RWPE1 (cell line): Measurements from ENCODE around the gene GLYR1.
A peak's percentile ranks its signal among the peaks of the same experiment; 100 is the strongest.

Source experiments
- CTCF ChIA-PET: fragments of 350-600 bp; sonication (Branson Sonifier 250); formaldehyde crosslinking; extraction: SDS; loops from one replicate; lab custom pipeline; 2021; lab: Yijun Ruan, JAX
- POLR2A ChIA-PET: fragments of 400-600 bp; formaldehyde crosslinking; extraction: SDS; loops from one replicate; lab custom pipeline; 2020; ENCODE audit warnings: antibody characterized with exemption; ENCODE audit not compliant: low non-redundant PET; lab: Yijun Ruan, JAX
- DNase-seq: peaks from one replicate; pipeline ENCODE4 v3.0.0; 2012; ENCODE audit warnings: low spot score
- H3K27ac ChIP-seq: fragments of 450-650 bp; 2 replicates; pipeline ENCODE4 v1.5.1; 2017
- TF ChIP-seq, protein P1 (sequence below): fragments of 450-650 bp; conservative IDR thresholded peaks from 2 replicates; pipeline ENCODE4 v1.5.1; 2017; ENCODE audit warnings: low read depth, mild to moderate bottlenecking

GLYR1 gene

DNA sequence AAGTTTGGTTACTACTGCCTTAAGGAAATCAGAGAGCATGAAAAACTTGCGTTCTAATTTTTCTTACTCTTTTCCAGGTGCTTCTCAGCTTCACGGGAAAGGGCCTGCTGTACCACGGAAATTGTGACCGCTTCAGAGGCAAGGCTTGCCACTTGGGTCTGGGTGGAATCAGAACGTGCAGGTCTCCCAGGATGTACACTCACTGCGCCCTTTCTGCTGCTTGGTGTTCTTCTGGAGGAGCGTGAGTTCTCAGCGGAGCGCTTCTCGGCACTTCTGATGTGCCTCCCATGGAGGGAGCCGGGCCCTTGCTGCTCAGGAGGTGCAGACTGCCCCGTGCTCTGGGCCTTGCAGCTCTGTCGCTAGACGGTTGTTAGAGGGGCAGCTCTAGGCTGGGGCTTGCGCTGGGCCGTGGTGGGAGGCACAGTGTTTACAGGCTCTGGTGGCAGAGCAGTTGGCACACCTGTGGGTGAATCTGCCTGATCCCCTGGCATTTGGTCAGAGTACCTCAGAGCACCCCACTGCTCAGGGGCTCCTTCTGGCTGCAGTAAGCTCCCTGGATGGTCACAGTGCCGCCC, 33.0 kb upstream of the GLYR1 start:
- CTCF ChIA-PET, result interaction anchor here (0.6 kb wide), 1 partner anchor 230 kb away, joined by 5 read pairs; no protein-coding TSS in a partner anchor
- POLR2A ChIA-PET, result no interaction called here
- peak overlapping the region; percentile 46 for H3K27ac ChIP-seq
- no peak for DNase-seq
- TF ChIP-seq, protein P1, sequence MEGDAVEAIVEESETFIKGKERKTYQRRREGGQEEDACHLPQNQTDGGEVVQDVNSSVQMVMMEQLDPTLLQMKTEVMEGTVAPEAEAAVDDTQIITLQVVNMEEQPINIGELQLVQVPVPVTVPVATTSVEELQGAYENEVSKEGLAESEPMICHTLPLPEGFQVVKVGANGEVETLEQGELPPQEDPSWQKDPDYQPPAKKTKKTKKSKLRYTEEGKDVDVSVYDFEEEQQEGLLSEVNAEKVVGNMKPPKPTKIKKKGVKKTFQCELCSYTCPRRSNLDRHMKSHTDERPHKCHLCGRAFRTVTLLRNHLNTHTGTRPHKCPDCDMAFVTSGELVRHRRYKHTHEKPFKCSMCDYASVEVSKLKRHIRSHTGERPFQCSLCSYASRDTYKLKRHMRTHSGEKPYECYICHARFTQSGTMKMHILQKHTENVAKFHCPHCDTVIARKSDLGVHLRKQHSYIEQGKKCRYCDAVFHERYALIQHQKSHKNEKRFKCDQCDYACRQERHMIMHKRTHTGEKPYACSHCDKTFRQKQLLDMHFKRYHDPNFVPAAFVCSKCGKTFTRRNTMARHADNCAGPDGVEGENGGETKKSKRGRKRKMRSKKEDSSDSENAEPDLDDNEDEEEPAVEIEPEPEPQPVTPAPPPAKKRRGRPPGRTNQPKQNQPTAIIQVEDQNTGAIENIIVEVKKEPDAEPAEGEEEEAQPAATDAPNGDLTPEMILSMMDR, result no peak

DNA sequence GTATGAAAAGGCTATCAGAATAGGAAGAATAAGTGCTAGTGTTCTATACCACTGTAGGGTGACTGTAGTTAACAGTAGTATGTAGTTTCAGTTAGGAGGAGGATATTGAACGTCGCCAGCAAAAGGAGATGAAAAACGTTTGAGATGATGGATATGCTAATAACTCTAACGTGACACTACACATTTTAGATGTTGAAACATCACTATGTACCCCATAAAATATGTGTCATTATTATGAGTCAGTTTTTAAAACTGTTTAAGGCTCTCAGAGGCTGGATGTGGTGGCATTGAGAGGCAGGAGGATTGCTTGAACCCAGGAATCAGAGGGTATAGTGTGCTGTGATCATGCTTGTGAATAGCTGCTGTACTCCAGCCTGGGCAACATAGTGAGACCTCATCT, 32.0 kb upstream of the GLYR1 start:
- ChIA-PET POLR2A (no interaction called here), CTCF (no interaction called here)
- TF ChIP-seq, protein P1, result no peak
- H3K27ac ChIP-seq, result peak overlapping the region; percentile 56
- DNase-seq, result no peak

DNA sequence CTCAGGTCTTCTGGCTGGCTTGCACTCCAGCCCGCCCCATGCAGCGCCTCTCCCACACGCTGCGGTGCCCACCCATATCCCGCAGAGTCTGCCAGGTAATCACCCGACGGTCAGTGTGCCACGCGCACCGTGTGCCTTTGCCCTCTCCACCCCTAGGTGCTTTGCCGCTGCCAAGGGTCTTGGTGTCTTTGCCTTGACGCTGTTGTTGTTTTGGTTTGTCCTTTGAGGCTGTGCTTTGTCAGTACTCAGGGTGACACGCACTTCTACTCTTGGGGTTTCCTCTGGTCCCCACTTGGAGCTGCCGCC, 30.2 kb upstream of the GLYR1 start:
- no peak for DNase-seq
- H3K27ac ChIP-seq, result peak overlapping the region; percentile 56
- CTCF ChIA-PET, result interaction anchor here (0.7 kb wide), 1 partner anchor 29 kb away, joined by 4 read pairs; no protein-coding TSS in a partner anchor
- POLR2A ChIA-PET, result no interaction called here
- TF ChIP-seq, protein P1, result no peak

DNA sequence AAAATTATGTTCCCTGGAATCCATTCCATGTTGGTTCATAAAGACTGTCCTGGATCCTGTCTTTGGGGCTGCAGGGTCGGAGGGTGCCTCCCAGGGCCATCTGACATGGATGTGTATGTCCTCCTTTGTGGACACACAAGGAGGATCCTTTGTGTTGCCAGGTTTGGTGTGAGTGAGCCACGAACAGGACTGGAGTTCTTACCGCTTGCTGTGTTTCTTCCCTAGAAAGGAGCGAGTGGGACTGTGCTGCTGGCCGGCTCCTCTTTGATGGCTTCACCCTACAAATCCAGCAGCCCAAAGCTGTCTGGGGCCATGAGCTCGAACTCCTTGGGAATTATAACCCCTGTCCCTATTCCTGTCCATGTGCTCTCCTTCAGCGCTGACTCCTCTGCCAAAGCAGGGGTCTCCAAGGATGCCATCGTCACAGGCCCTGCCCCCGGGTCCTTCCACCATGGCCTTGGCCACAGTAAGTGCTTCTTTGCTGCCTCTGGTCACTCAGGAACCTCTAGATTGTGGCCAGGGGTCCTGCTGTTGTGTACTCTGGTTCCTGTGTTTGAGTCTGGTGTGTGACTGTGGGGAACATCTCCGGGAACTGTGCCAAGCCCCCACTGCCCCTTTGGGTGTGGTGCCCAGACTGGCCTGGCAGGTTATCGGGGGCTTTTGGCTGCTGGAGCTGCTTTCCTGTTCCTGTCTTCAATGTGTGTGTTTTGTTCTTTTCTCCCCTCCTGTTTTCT, 29.7 kb upstream of the GLYR1 start:
- TF ChIP-seq, protein P1, result no peak
- CTCF ChIA-PET, result interaction anchor here (0.6 kb wide), 1 partner anchor 57 kb away, joined by 3 read pairs; no protein-coding TSS in a partner anchor
- DNase-seq, result no peak
- POLR2A ChIA-PET, result no interaction called here
- peak overlapping the region; percentile 56 for H3K27ac ChIP-seq

DNA sequence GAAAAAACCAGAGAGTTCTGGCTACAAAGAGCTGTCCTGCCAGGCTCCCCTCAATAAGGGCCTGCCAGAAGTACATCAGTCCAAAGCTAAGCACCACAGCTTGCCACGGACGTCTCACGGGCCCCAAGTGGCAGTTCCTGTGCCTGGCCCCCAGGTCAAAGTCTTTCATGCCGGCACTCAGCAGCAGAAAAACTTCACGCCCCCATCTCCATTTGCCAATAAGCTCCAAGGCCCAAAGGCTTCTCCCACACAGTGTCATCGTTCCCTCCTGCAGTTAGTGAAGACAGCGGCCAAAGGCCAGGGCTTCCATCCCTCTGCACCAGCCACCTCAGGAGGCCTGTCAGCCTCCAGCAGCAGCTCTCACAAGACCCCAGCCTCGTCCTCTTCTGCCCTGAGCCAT, 27.6 kb upstream of the GLYR1 start:
- no peak for DNase-seq
- TF ChIP-seq, protein P1, result no peak
- H3K27ac ChIP-seq, result peak overlapping the region; percentile 44
- POLR2A ChIA-PET, result no interaction called here
- CTCF ChIA-PET, result interaction anchor here (1.6 kb wide), 1 partner anchor 62 kb away, joined by 5 read pairs; no protein-coding TSS in a partner anchor

DNA sequence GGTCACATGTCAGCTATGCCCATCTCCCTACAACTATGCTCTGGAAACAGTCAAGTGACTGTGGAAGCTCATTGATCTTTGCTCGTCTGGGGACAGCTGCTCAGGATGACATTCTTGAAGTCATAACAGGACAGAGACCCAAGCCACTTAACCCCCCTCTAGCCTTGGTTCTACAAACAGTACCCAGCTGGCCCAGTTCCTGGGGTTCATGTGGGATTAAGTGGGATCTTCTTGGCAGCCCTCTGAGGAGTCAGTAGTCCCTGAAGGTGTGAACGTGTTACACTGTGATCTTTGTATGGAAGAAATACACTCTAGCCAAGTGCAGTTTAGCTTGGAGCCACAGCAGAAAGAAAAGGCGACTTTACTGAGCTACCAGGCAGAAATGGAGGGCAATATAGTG, 26.0 kb upstream of the GLYR1 start:
- TF ChIP-seq, protein P1, result no peak
- no peak for DNase-seq
- CTCF ChIA-PET, result interaction anchor here (1.0 kb wide), 1 partner anchor 83 kb away, joined by 3 read pairs; no protein-coding TSS in a partner anchor
- POLR2A ChIA-PET, result no interaction called here
- H3K27ac ChIP-seq, result no peak overlapping the region
